HG02763 (cell line): Measurements from ENCODE around the gene TAAR5.
"Not testable (repeated sequence)": the region's sequence is repeated elsewhere in the genome, so short reads cannot be mapped to it uniquely, and the experiment has no call there.

Experiments
- ATAC-seq: cut with Tn5 transposase; IDR thresholded peaks from one replicate; pipeline ENCODE4 v1.9.1; 2021; ENCODE audit warnings: mild to moderate bottlenecking, moderate library complexity; ENCODE audit not compliant: unreplicated experiment

TAAR5 gene, protein sequence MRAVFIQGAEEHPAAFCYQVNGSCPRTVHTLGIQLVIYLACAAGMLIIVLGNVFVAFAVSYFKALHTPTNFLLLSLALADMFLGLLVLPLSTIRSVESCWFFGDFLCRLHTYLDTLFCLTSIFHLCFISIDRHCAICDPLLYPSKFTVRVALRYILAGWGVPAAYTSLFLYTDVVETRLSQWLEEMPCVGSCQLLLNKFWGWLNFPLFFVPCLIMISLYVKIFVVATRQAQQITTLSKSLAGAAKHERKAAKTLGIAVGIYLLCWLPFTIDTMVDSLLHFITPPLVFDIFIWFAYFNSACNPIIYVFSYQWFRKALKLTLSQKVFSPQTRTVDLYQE

DNA sequence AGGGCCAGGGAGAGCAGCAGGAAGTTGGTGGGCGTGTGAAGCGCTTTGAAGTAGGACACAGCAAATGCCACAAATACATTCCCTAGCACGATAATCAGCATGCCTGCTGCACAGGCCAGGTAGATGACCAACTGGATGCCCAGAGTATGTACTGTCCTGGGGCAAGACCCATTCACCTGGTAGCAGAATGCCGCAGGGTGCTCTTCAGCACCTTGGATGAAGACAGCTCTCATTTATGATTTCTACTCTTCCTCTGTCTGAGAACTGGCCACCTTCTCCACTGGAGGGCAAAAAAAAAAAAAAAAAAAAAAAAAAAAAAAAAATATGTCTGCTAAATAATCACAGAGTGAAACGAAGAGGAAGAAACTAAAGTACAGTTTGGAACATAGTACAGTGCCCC lies at the start of gene TAAR5:
TSS of gene TAAR5 (minus strand) at position 288 of the 400 bp plus-strand sequence. CDS start at position 233, 55 bp downstream.
- no peak for ATAC-seq

DNA sequence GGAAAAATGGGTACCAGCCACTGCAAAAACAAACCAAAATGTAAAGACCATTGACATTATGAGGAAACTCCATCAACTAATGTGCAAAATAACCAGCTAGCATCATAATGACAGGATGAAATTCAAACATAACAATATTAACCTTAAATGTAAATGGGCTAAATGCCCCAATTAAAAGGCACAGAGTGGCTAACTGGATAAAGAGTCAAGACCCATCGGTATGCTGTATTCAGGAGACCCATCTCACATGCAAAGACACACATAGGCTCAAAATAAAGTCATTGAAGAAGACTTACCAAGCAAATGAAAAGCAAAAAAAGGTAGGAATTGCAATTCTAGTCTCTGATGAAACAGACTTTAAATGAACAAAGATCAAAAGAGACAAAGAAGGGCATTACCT lies 47.6 kb upstream of the TAAR5 start:
- not testable (repeated sequence) for ATAC-seq

DNA sequence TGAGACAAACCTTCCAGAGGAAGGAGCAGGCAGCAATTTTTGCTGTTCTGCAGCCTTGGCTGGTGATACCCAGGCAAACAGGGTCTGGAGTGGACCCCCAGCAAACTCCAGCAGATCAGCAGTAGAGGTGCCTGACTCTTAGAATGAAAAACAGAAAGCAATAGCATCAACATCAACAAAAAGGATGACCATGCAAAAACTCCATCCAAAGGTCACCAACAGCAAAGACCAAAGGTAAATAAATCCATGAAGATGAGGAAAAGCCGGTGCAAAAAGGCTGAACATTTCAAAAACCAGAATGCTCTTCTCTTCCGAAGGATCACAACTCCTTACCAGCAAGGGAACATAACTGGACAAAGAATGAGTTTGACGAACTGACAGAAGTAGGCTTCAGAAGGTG lies 46.4 kb upstream of the TAAR5 start:
- ATAC-seq, result not testable (repeated sequence)

DNA sequence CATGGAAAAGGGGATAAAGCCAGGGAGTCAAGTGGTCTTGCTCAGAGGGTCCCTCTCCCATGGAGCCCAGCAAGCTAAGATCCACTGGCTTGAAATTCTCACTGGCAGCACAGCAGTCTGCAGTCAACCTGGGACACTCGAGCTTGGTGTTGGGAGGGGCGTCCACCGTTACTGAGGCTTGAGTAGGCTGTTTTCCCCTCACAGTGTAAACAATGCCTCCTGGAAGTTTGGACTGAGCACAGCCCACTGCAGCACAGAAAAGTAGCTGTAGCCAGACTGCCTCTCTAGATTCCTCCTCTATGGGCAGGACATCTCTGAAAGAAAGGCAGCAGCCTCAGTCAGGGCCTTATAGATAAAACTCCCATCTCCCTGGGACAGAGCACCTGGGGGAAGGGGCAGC lies 45.7 kb upstream of the TAAR5 start:
- not testable (repeated sequence) for ATAC-seq

DNA sequence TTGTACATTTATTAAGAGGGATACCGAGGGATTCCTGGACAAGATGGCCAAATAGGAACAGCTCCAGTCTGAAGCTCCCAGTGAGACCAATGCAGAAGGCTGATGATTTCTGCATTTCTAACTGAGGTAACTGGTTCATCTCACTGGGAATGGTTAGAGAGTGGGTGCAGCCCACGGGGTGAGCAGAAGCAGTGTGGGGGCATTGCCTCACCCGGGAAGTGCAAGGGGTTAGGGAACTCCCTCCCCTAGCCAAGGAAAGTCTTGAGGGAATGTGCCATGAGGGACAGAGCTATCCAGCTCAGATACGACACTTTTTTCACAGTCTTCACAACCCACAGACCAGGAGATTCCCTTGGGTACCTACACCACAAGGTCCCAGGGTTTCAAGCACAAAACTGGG lies 45.3 kb upstream of the TAAR5 start:
- ATAC-seq, result no peak

DNA sequence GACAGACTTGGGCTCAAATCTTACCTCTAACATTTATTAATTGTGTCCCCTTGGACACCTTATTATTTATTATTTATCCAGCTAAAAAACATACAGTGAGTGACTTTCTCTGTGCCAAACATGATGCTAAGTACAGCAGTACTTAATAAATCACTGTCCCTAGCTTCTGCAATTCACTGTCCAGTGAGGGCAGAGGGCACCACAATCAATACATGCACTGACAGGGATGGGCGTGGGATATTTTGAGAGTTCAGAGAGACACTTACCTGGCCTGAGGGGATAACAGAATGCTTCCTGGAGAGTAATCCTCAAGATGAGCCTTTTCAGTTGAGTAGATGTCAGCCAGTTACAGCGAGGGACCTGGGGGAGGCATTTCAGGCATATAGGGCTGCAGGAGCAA lies 43.8 kb upstream of the TAAR5 start:
- no peak for ATAC-seq

DNA sequence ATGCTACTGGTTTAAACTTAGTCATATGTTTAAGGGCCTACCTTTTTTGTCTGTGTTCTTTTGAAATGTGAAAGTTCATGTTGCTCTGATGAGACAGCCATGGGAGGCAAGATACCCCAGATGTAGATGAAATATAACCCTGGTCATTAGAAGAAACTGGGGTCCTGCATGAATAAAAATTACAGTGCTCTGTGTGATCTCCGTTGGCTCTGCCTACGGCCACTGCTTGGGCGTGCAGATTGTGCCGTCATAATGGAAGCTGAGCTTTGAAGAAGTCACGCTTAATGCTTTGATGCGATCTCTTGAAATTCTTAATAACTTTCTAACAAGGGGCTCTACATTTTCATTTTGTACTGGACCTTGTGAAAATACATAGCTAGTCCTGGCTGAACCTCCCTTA lies 34.6 kb upstream of the TAAR5 start, which contains the start of gene TAAR2:
TSS of gene TAAR2 (minus strand) at position 101 of the 400 bp plus-strand sequence. CDS start at position 101, 0 bp downstream.
- ATAC-seq, result no peak

DNA sequence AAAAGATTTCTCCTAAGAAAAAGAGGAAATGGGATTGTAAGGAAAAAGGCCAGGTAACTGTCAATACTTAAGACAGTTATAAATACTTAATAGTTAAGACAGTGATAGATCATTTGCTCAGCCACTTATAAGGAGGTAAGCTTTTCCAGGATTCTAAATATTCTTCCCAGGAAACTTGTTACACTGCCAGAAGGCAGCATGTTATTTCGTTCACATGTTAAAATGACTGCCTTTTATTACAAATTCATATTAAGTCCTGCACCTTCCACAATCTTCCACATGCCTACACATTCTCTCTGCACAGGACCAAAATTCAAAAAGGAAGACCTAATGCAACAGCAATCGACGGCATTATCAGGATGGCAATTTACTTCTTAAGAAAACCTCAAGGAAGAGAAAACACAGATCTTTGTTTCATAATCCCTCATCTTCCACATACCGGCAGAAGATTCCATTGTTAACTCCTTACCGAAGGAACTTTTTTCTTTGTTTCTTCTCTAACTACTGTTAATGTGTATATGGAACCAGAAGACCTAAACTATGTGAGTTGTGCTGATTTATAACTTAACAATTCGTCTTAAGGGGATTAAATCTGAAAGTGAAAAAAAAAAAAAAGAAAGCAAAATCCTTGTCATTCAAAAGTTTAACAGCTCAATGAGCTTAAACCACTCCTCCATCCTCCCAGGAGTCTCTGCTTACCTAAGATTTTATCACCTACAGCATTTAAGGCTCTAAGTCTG lies 33.7 kb upstream of the TAAR5 start:
- ATAC-seq, result no peak

DNA sequence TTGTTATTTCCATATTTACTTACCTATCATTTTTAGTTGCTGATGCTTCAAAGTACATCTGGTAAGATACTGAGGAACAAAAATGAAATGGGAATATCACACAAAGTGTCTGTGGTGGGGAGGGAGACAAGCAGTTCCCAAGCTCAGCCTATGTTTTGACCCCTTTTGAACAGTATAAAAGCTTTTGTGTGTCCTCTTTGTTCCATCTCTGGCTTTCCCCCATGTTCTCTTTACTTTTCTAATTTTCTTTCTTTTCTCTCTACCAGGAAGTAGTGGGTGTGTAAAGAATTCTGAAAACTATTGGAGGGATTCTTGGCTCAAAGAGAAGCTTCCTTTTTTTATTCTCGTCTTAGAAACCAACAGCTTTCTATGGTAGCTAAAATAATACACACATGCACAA lies 27.1 kb upstream of the TAAR5 start:
- no peak for ATAC-seq

DNA sequence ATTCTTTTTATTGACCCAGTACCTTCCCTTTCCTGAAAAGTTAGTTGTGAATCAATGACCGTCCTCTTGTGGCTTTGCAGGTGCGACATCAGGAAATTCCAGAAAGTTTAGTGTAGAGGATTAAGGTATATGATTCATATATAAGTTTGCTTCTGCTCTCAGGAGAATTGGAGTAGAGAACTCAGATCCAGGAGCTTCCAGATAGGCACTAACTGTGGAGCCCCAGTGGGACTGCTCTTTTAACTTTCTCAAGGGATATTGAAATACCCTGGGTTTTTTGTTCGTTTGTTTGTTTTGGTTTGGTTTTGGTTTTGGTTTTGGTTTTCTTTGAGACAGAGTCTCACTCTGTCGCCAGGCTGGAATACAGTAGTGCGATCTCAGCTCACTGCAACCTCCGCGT lies 25.0 kb upstream of the TAAR5 start:
- no peak for ATAC-seq

DNA sequence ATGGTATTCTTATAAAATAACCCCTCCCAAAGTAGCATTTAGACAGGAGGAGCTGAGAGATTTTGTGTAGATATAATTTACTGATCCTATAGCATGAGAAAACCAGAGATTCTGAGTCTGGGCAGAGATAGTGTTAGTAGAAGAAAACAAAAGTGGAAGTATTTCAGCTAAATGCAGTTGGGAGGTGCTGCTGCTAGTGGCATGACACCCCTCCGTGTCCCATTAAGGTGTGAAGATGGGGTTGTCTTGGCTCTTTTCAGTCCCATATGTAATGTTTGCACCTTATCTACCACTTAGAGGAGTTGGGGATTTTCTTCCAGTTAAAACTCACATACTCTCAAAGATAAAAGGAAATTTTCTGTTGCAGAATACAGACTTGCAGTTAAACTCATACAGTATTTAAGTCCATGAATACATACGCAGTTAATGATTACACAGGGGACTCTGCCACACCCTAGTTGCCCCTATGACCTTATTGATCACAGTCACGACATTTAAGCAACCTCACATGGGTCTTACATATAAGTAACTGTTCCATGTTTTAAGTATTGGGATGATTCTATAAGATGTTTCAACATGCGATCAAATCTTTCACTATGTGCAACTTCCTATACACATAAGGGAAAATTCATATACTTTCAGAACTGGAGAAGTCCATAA lies 23.0 kb upstream of the TAAR5 start:
- ATAC-seq, result no peak

DNA sequence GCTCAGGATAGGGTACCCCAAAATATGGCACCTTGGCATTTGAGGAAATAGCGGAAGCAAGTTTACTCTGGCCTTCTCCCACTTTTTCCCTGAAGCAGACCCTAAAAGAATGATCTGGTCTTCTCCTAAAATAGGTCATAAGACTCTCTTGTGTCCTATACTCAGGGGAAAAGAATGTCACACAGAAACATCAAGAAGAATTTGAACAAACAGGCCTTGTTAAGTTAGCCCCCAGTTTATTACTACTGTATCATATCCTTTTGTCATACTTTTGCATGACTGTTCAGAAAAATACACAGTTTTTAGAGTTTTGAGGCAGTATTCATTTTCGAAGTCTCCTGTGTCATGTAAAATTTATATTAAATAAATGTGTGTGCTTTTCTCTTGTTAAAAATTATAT lies 22.1 kb upstream of the TAAR5 start:
- no peak for ATAC-seq

DNA sequence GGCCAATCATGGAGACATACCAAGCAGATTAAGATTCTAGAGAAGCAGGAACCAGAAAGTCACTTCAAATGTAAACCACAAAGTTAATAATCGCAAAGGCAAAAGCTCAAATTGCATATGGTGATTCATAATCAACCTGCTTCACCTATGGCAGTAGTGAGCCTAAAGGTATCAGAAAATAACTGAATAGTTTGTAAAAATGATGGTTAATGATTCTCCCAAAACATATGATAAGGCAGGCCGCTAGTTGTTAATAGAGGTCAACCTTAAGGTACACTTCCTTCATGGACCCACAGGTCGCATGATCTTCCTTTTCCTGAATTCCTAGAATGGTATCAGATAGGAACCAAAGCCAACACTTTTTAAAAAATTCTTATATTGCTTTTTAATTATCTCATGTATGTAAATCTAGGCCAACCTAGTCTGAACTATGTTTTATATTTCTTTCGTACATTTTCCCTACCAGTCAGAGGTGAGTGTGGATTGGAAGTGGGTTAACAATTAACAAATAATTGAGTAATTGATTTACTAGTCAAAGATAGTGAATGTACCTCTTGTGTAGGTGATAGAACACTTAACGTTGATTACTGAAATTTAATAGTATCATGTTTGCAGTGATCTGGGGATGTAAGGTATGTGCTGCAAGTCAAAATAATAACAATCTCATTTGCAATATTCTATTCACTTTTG lies 18.1 kb upstream of the TAAR5 start:
- ATAC-seq, result no peak

DNA sequence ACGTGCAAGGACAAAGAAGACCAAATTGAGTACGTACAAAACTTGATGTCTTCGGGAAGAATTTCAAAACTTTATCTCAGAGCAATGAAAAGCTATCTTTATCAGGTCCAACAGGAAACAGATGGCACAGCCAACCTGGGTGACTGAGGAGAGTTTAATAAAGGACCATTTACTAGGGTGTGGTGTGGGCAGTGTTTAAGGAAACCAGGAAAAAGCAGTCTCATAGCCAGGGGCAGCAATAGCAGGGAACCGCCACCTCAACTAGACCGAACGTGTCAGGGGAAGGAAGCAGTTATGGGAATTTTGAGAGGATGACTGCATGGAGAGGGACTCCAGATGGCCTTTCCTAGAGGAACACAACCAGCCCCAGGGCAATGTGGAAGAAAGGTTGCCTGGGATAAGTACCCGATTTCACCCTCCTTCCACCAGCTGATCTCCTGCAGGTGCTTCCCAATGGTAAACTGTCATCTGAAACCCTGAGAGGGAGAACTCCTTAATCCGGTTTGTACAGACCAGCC lies 15.2 kb upstream of the TAAR5 start:
- ATAC-seq, result no peak

DNA sequence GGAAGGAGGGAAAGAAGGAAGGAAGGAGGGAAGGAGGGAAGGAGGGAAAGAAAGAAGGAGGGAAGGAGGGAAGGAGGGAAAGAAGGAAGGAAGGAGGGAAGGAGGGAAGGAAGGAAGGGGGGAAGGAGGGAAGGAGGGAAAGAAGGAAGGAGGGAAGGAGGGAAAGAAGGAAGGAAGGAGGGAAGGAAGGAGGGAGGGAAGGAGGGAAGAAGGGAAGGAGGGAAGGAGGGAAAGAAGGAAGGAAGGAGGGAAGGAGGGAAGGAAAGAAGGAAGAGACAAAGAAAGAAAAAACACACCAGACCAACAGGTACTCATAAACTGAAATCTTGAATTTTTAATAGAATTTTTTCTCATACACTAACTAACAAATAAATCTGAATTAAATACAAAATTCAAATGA lies 11.4 kb upstream of the TAAR5 start:
- not testable (repeated sequence) for ATAC-seq

DNA sequence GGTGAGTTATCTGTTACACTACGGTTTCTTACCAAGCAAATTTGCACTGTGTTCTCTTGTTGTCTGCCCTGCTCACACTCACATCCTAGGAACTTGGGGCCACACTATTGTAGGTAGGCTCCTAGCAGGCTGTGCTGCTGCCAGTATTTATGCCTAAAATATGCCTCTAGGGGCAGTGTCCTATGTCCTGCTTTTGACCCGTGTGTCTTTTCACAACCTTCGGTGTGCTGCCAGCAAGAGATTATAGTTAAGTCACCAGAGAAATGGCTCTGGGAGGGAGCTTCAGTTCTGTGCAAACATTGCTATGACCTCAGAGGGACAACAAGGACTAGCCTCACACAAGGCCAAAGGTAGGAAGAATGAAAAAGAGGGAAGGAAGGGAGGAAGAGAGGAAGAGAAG lies 8.9 kb upstream of the TAAR5 start:
- peak; percentile 67 for ATAC-seq

DNA sequence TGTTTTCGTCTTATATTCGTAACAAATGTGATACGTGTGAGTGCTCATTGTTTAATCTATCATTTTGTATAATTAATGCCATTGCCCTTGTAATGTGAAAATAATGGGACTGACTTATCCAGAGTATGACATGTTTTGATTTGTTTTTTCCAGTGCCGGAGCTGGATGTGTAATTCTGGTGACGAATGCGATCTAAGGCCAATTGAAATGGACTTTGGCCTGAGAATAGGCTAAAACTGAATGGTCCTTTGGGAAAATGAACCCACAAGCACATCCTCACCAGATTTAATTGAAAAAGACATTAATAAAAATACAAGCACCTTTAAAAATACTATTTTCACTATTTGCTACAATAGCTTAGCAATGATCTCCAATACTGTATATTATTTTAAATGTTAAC lies 6.7 kb upstream of the TAAR5 start:
- no peak for ATAC-seq

DNA sequence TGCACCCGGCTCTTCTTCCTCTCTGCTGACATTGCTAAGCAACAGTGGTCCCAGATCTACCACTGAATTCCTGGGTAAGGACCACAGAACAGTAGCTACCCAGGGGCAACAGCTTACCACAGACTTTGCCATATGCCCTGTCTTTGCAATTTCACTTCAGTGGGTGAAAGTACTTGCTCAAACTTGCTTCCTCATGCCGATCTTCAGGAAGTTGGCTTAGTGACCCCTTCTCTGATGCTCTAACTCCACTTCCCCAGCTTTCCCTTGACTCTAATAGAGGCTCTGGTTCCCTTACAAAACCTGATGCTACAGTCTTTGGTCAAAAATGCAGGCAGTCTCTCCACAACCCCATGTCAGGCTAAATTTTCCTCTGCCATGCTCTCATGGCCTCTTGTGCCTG lies 3.3 kb upstream of the TAAR5 start:
- ATAC-seq, result no peak

DNA sequence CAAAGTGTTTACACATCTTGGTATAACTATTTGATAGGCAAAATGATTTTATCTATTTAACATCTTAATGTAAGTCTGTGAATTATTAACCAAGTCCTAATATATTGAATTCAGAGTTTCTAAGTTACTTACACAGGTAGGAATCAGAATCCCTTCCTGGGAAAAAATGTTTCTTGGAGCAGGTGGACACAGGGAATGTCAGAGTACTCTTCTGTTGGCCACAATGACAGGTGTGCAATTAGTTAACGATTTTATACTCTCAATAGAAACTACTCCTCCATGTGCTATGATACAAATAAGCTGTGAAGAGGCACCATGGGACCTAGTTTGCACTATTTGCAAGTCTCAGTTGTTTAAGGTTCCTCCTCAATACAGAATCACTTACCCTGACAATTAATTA lies 821 bp upstream of the TAAR5 start:
- no peak for ATAC-seq

DNA sequence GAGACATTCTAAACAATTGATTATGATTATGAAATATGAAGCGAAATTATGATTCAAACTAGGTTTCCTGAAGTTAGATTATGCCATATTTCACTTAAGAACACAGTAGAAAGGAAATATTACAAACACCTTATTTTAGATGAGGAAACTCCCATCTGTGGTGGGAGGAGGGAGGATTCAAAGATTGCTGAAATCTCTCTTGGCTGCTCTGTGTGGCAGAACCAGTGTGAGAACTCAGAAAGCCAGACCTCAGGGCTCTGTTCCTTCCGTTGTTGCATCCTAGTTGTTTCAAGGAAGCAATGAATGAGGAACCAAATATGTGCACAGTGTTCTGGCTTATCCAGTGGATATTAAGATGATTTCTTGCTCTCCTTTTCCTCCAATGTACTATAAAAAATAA lies 2.1 kb downstream of the TAAR5 start:
- no peak for ATAC-seq

DNA sequence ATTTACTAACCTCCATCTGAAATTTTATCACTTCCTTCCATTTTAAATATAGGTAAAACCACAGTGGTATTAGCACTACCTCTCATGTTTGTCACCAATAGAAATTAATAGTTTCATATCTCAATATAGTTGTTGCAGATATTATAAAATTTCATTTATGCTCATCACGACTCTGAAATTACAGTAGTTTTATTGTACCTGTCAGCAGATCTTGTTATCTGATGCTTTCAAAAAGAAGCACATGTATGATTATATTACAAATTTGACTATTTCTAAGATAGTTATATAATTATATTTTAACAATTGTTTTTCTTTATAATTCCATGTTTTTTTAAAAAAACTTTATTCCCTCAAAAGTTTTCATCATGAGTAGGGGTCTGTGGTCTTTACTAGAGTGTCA lies 4.8 kb downstream of the TAAR5 start:
- no peak for ATAC-seq
